Measurements from ENCODE around the gene NXN.
A peak's percentile ranks its signal among the peaks of the same experiment; 100 is the strongest.

The NXN gene

GRCh38 chr17:896953-897661 is 82.5 kb downstream of the NXN start:
- peaks cover 55% of the 10 kb centered on the region for H3K27me3 Mint-ChIP-seq
- H3K9me3 Mint-ChIP-seq: no peaks in the 10 kb centered on the region
- no peak overlapping the region for H3K4me3 Mint-ChIP-seq
- DNase-seq: no peak
- H3K27ac Mint-ChIP-seq: no peak overlapping the region
- no peaks in the 10 kb centered on the region for H3K4me1 Mint-ChIP-seq
- no peaks in the 10 kb centered on the region for H3K36me3 Mint-ChIP-seq
- CTCF ChIA-PET: no interaction called here

GRCh38 chr17:896454-896853 is 83.1 kb downstream of the NXN start:
- CTCF ChIA-PET: no interaction called here
- Mint-ChIP-seq H3K27me3 (peaks cover 52% of the 10 kb centered on the region), H3K4me1 (no peaks in the 10 kb centered on the region), H3K4me3 (no peak overlapping the region), H3K27ac (no peak overlapping the region), H3K36me3 (no peaks in the 10 kb centered on the region), H3K9me3 (no peaks in the 10 kb centered on the region)
- no peak for DNase-seq

GRCh38 chr17:892958-893357 is 86.6 kb downstream of the NXN start:
- DNase-seq: no peak
- Mint-ChIP-seq H3K9me3 (no peaks in the 10 kb centered on the region), H3K36me3 (no peaks in the 10 kb centered on the region), H3K4me1 (peaks cover 4% of the 10 kb centered on the region), H3K27ac (no peak overlapping the region), H3K27me3 (peaks cover 66% of the 10 kb centered on the region), H3K4me3 (no peak overlapping the region)
- CTCF ChIA-PET: interaction anchor here (1.3 kb wide), 1 partner anchor 13 kb away, joined by 3 read pairs; no protein-coding TSS in a partner anchor

GRCh38 chr17:888998-889441 is 90.6 kb downstream of the NXN start:
- peaks cover 4% of the 10 kb centered on the region for H3K4me1 Mint-ChIP-seq
- no peaks in the 10 kb centered on the region for H3K9me3 Mint-ChIP-seq
- no peak for DNase-seq
- no peaks in the 10 kb centered on the region for H3K36me3 Mint-ChIP-seq
- CTCF ChIA-PET: interaction anchor here (1.2 to 1.5 kb wide), 2 partner anchors 10 to 110 kb away, joined by 3 to 4 read pairs; no protein-coding TSS in a partner anchor
- no peak overlapping the region for H3K4me3 Mint-ChIP-seq
- H3K27me3 Mint-ChIP-seq: peaks cover 50% of the 10 kb centered on the region
- H3K27ac Mint-ChIP-seq: no peak overlapping the region

GRCh38 chr17:887551-888209 is 91.9 kb downstream of the NXN start:
- DNase-seq: no peak
- no peak overlapping the region for H3K4me3 Mint-ChIP-seq
- peaks cover 4% of the 10 kb centered on the region for H3K4me1 Mint-ChIP-seq
- CTCF ChIA-PET: interaction anchor here (1.5 kb wide), 1 partner anchor 8 kb away, joined by 4 read pairs; no protein-coding TSS in a partner anchor
- H3K9me3 Mint-ChIP-seq: no peaks in the 10 kb centered on the region
- H3K27me3 Mint-ChIP-seq: peaks cover 55% of the 10 kb centered on the region
- no peaks in the 10 kb centered on the region for H3K36me3 Mint-ChIP-seq
- H3K27ac Mint-ChIP-seq: no peak overlapping the region

GRCh38 chr17:885971-886571 is 93.5 kb downstream of the NXN start:
- no peak overlapping the region for H3K4me3 Mint-ChIP-seq
- DNase-seq: no peak
- peaks cover 4% of the 10 kb centered on the region for H3K4me1 Mint-ChIP-seq
- no peaks in the 10 kb centered on the region for H3K9me3 Mint-ChIP-seq
- H3K27me3 Mint-ChIP-seq: peaks cover 48% of the 10 kb centered on the region
- H3K27ac Mint-ChIP-seq: no peak overlapping the region
- CTCF ChIA-PET: no interaction called here
- H3K36me3 Mint-ChIP-seq: no peaks in the 10 kb centered on the region

GRCh38 chr17:883586-883962 is 96.0 kb downstream of the NXN start:
- Mint-ChIP-seq H3K27me3 (peaks cover 32% of the 10 kb centered on the region), H3K4me3 (no peak overlapping the region), H3K36me3 (no peaks in the 10 kb centered on the region), H3K27ac (no peak overlapping the region), H3K4me1 (peaks cover 3% of the 10 kb centered on the region), H3K9me3 (no peaks in the 10 kb centered on the region)
- DNase-seq: no peak
- CTCF ChIA-PET: interaction anchor here (0.9 kb wide), 1 partner anchor 88 kb away, joined by 3 read pairs; no protein-coding TSS in a partner anchor

GRCh38 chr17:882827-883585 is 96.6 kb downstream of the NXN start:
- CTCF ChIA-PET: interaction anchor here (0.9 kb wide), 1 partner anchor 88 kb away, joined by 3 read pairs; no protein-coding TSS in a partner anchor
- Mint-ChIP-seq H3K27ac (no peak overlapping the region), H3K36me3 (no peaks in the 10 kb centered on the region), H3K9me3 (no peaks in the 10 kb centered on the region), H3K4me1 (peaks cover 3% of the 10 kb centered on the region), H3K4me3 (no peak overlapping the region), H3K27me3 (peaks cover 27% of the 10 kb centered on the region)
- no peak for DNase-seq

GRCh38 chr17:881778-882177 is 97.8 kb downstream of the NXN start:
- peaks cover 3% of the 10 kb centered on the region for H3K4me1 Mint-ChIP-seq
- H3K36me3 Mint-ChIP-seq: no peaks in the 10 kb centered on the region
- no peak overlapping the region for H3K4me3 Mint-ChIP-seq
- no peaks in the 10 kb centered on the region for H3K9me3 Mint-ChIP-seq
- H3K27ac Mint-ChIP-seq: no peak overlapping the region
- no peak for DNase-seq
- peaks cover 20% of the 10 kb centered on the region for H3K27me3 Mint-ChIP-seq
- CTCF ChIA-PET: interaction anchor here (1.9 kb wide), 1 partner anchor 99 kb away, joined by 5 read pairs; no protein-coding TSS in a partner anchor

- CTCF ChIA-PET: interaction anchor here (1.9 kb wide), 1 partner anchor 100 kb away, joined by 5 read pairs; no protein-coding TSS in a partner anchor
- Mint-ChIP-seq H3K36me3 (no peaks in the 10 kb centered on the region), H3K4me1 (peaks cover 11% of the 10 kb centered on the region), H3K9me3 (no peaks in the 10 kb centered on the region), H3K4me3 (no peak overlapping the region), H3K27ac (no peak overlapping the region), H3K27me3 (peaks cover 27% of the 10 kb centered on the region)
- DNase-seq: no peak
Observed at GRCh38 chr17:880443-881269, 98.9 kb downstream of the NXN start.

- CTCF ChIA-PET: interaction anchor here (0.7 to 1.9 kb wide), 8 partner anchors 9 to 117 kb away, joined by 3 to 24 read pairs (median 4); partner anchors contain the start of genes NXN and TIMM22
- H3K9me3 Mint-ChIP-seq: no peaks in the 10 kb centered on the region
- H3K27ac Mint-ChIP-seq: no peak overlapping the region
- DNase-seq: peak; percentile 79
- H3K27me3 Mint-ChIP-seq: peaks cover 27% of the 10 kb centered on the region
- no peaks in the 10 kb centered on the region for H3K36me3 Mint-ChIP-seq
- peaks cover 15% of the 10 kb centered on the region for H3K4me1 Mint-ChIP-seq
- no peak overlapping the region for H3K4me3 Mint-ChIP-seq
Observed at GRCh38 chr17:879546-880442, 99.8 kb downstream of the NXN start.

GRCh38 chr17:877630-878029 is 101.9 kb downstream of the NXN start:
- DNase-seq: no peak
- peaks cover 17% of the 10 kb centered on the region for H3K27me3 Mint-ChIP-seq
- peaks cover 15% of the 10 kb centered on the region for H3K4me1 Mint-ChIP-seq
- no peak overlapping the region for H3K4me3 Mint-ChIP-seq
- no peaks in the 10 kb centered on the region for H3K9me3 Mint-ChIP-seq
- CTCF ChIA-PET: interaction anchor here (2.4 kb wide), 1 partner anchor 103 kb away, joined by 11 read pairs; no protein-coding TSS in a partner anchor
- no peaks in the 10 kb centered on the region for H3K36me3 Mint-ChIP-seq
- H3K27ac Mint-ChIP-seq: no peak overlapping the region

All from activated naive CD4-positive, alpha-beta T cell treated with anti-CD3 and anti-CD28 coated beads, Interleukin-2, amount 10 ng/mL, durations not matched to agents 7 days and 5 days (primary cell).